IPS-18a (cell line): ENCODE results near the gene DST.

Experiments used
- H3K27ac ChIP-seq: one replicate; pipeline ENCODE4 v1.5.1; 2013; ENCODE audit warnings: low read length
- H3K27me3 ChIP-seq: one replicate; pipeline ENCODE4 v1.6.1; 2013; ENCODE audit warnings: mild to moderate bottlenecking, low read length; ENCODE audit not compliant: control insufficient read depth, insufficient read depth
- H3K36me3 ChIP-seq: one replicate; pipeline ENCODE4 v1.6.1; 2013; ENCODE audit warnings: low read depth, low read length; ENCODE audit not compliant: control insufficient read depth
- H3K4me1 ChIP-seq: one replicate; pipeline ENCODE4 v1.6.1; 2013; ENCODE audit warnings: low read depth, low read length; ENCODE audit not compliant: control insufficient read depth
- H3K4me3 ChIP-seq: one replicate; pipeline ENCODE4 v1.5.1; 2013; ENCODE audit warnings: low read length
- H3K9ac ChIP-seq: one replicate; pipeline ENCODE4 v1.6.1; 2013; ENCODE audit warnings: mild to moderate bottlenecking, low read length, moderate library complexity
- H3K9me3 ChIP-seq: one replicate; pipeline ENCODE4 v1.6.1; 2013; ENCODE audit warnings: low read depth, low read length; ENCODE audit not compliant: control insufficient read depth

The DST gene

GRCh38 chr6:56482525-56482924 lies 160.2 kb downstream of the DST start:
- Histone ChIP-seq H3K27ac (no peak overlapping the region), H3K36me3 (peaks cover 37% of the 10 kb centered on the region), H3K4me1 (no peaks in the 10 kb centered on the region), H3K27me3 (no peaks in the 10 kb centered on the region), H3K9me3 (no peaks in the 10 kb centered on the region), H3K4me3 (no peak overlapping the region), H3K9ac (no peak overlapping the region)

GRCh38 chr6:56481957-56482356 lies 160.7 kb downstream of the DST start:
- Histone ChIP-seq H3K4me3 (no peak overlapping the region), H3K9ac (no peak overlapping the region), H3K9me3 (no peaks in the 10 kb centered on the region), H3K4me1 (no peaks in the 10 kb centered on the region), H3K27ac (no peak overlapping the region), H3K27me3 (no peaks in the 10 kb centered on the region), H3K36me3 (peaks cover 40% of the 10 kb centered on the region)

- no peaks in the 10 kb centered on the region for H3K27me3 ChIP-seq
- no peak overlapping the region for H3K27ac ChIP-seq
- H3K36me3 ChIP-seq = peaks cover 39% of the 10 kb centered on the region
- no peaks in the 10 kb centered on the region for H3K4me1 ChIP-seq
- H3K9me3 ChIP-seq = no peaks in the 10 kb centered on the region
- H3K9ac ChIP-seq = no peak overlapping the region
- no peak overlapping the region for H3K4me3 ChIP-seq
Measured at GRCh38 chr6:56480654-56481337, 161.9 kb downstream of the DST start.

- H3K4me3 ChIP-seq = no peak overlapping the region
- H3K36me3 ChIP-seq = peaks cover 43% of the 10 kb centered on the region
- no peaks in the 10 kb centered on the region for H3K4me1 ChIP-seq
- H3K9ac ChIP-seq = no peak overlapping the region
- no peaks in the 10 kb centered on the region for H3K9me3 ChIP-seq
- no peaks in the 10 kb centered on the region for H3K27me3 ChIP-seq
- H3K27ac ChIP-seq = no peak overlapping the region
Measured at GRCh38 chr6:56480246-56480645, 162.4 kb downstream of the DST start.

GRCh38 chr6:56479381-56479780 lies 163.3 kb downstream of the DST start:
- Histone ChIP-seq H3K9me3 (no peaks in the 10 kb centered on the region), H3K27ac (no peak overlapping the region), H3K4me1 (no peaks in the 10 kb centered on the region), H3K9ac (no peak overlapping the region), H3K27me3 (no peaks in the 10 kb centered on the region), H3K36me3 (peaks cover 38% of the 10 kb centered on the region), H3K4me3 (no peak overlapping the region)

GRCh38 chr6:56478202-56478601 lies 164.5 kb downstream of the DST start:
- no peak overlapping the region for H3K27ac ChIP-seq
- H3K27me3 ChIP-seq = no peaks in the 10 kb centered on the region
- H3K4me3 ChIP-seq = no peak overlapping the region
- H3K9ac ChIP-seq = no peak overlapping the region
- H3K4me1 ChIP-seq = no peaks in the 10 kb centered on the region
- H3K36me3 ChIP-seq = peaks cover 44% of the 10 kb centered on the region
- H3K9me3 ChIP-seq = no peaks in the 10 kb centered on the region

- H3K4me1 ChIP-seq = peaks cover 1% of the 10 kb centered on the region
- H3K9ac ChIP-seq = no peak overlapping the region
- no peak overlapping the region for H3K4me3 ChIP-seq
- H3K36me3 ChIP-seq = peaks cover 44% of the 10 kb centered on the region
- H3K27ac ChIP-seq = no peak overlapping the region
- no peaks in the 10 kb centered on the region for H3K27me3 ChIP-seq
- H3K9me3 ChIP-seq = no peaks in the 10 kb centered on the region
Measured at GRCh38 chr6:56477241-56477640, 165.4 kb downstream of the DST start.

- no peaks in the 10 kb centered on the region for H3K27me3 ChIP-seq
- H3K27ac ChIP-seq = no peak overlapping the region
- peaks cover 41% of the 10 kb centered on the region for H3K36me3 ChIP-seq
- peaks cover 4% of the 10 kb centered on the region for H3K4me1 ChIP-seq
- no peaks in the 10 kb centered on the region for H3K9me3 ChIP-seq
- H3K4me3 ChIP-seq = no peak overlapping the region
- H3K9ac ChIP-seq = no peak overlapping the region
Measured at GRCh38 chr6:56475736-56476457, 166.8 kb downstream of the DST start.

GRCh38 chr6:56474532-56474931 lies 168.2 kb downstream of the DST start:
- H3K4me1 ChIP-seq = peaks cover 4% of the 10 kb centered on the region
- peaks cover 48% of the 10 kb centered on the region for H3K36me3 ChIP-seq
- no peaks in the 10 kb centered on the region for H3K27me3 ChIP-seq
- H3K4me3 ChIP-seq = no peak overlapping the region
- H3K9me3 ChIP-seq = no peaks in the 10 kb centered on the region
- no peak overlapping the region for H3K9ac ChIP-seq
- H3K27ac ChIP-seq = no peak overlapping the region

GRCh38 chr6:56463443-56463842 lies 179.2 kb downstream of the DST start:
- no peak overlapping the region for H3K27ac ChIP-seq
- H3K27me3 ChIP-seq = no peaks in the 10 kb centered on the region
- no peak overlapping the region for H3K9ac ChIP-seq
- no peaks in the 10 kb centered on the region for H3K9me3 ChIP-seq
- H3K4me3 ChIP-seq = no peak overlapping the region
- no peaks in the 10 kb centered on the region for H3K4me1 ChIP-seq
- H3K36me3 ChIP-seq = peaks cover 38% of the 10 kb centered on the region

- no peak overlapping the region for H3K9ac ChIP-seq
- no peaks in the 10 kb centered on the region for H3K4me1 ChIP-seq
- H3K9me3 ChIP-seq = no peaks in the 10 kb centered on the region
- H3K36me3 ChIP-seq = peaks cover 36% of the 10 kb centered on the region
- H3K27me3 ChIP-seq = no peaks in the 10 kb centered on the region
- no peak overlapping the region for H3K27ac ChIP-seq
- H3K4me3 ChIP-seq = no peak overlapping the region
Measured at GRCh38 chr6:56459030-56459805, 183.5 kb downstream of the DST start.
